GM19043 (cell line): ENCODE data around the gene TRPV5.
"Not testable (repeated sequence)": the region's sequence is repeated elsewhere in the genome, so short reads cannot be mapped to it uniquely, and the experiment has no call there.

Experiments used
- ATAC-seq: cut with Tn5 transposase; IDR thresholded peaks from one replicate; pipeline ENCODE4 v1.9.1; 2021; ENCODE audit warnings: low read depth; ENCODE audit not compliant: unreplicated experiment

TRPV5 gene

GRCh38 chr7:142933624-142934023 lies at the start of gene TRPV5:
Gene TRPV5, minus strand, starts transcription at chr7:142933746. Its CDS starts 287 bp downstream, at chr7:142933459.
- no peak for ATAC-seq

GRCh38 chr7:142978402-142978801 lies 44.9 kb upstream of the TRPV5 start:
- not testable (repeated sequence) for ATAC-seq

GRCh38 chr7:142974626-142975025 lies 41.1 kb upstream of the TRPV5 start:
- no peak for ATAC-seq

GRCh38 chr7:142969183-142969582 lies 35.6 kb upstream of the TRPV5 start:
- ATAC-seq: no peak

GRCh38 chr7:142968229-142968628 lies 34.7 kb upstream of the TRPV5 start:
- ATAC-seq: no peak

GRCh38 chr7:142964502-142965246 lies 31.1 kb upstream of the TRPV5 start:
- ATAC-seq: peak; percentile 61

- ATAC-seq: no peak
These were observed 30.4 kb upstream of the TRPV5 start for GRCh38 chr7:142963993-142964392.

- ATAC-seq: no peak
These were observed 29.4 kb upstream of the TRPV5 start for GRCh38 chr7:142962991-142963390.

GRCh38 chr7:142961973-142962926 lies 28.7 kb upstream of the TRPV5 start, which contains the start of gene KEL:
Gene KEL, minus strand, starts transcription at chr7:142962363. Its CDS starts 157 bp downstream, at chr7:142962206.
- no peak for ATAC-seq

GRCh38 chr7:142961595-142961972 lies 28.0 kb upstream of the TRPV5 start:
- ATAC-seq: no peak

GRCh38 chr7:142960955-142961512 lies 27.5 kb upstream of the TRPV5 start:
- no peak for ATAC-seq

GRCh38 chr7:142959202-142959601 lies 25.7 kb upstream of the TRPV5 start:
- no peak for ATAC-seq

GRCh38 chr7:142957723-142958122 lies 24.2 kb upstream of the TRPV5 start:
- no peak for ATAC-seq

- ATAC-seq: no peak
These were observed 23.5 kb upstream of the TRPV5 start for GRCh38 chr7:142956951-142957623.

GRCh38 chr7:142954680-142955268 lies 21.2 kb upstream of the TRPV5 start:
- ATAC-seq: no peak

GRCh38 chr7:142950235-142950634 lies 16.7 kb upstream of the TRPV5 start:
- no peak for ATAC-seq

- ATAC-seq: no peak
These were observed 15.1 kb upstream of the TRPV5 start for GRCh38 chr7:142948603-142949002.

- ATAC-seq: no peak
These were observed 11.5 kb upstream of the TRPV5 start for GRCh38 chr7:142945001-142945400.

- ATAC-seq: no peak
These were observed 10.2 kb upstream of the TRPV5 start for GRCh38 chr7:142943706-142944268.

GRCh38 chr7:142942746-142943145 lies 9.2 kb upstream of the TRPV5 start:
- no peak for ATAC-seq
